H9 (cell line): ENCODE results near the gene ASIC4. TPM values are rescaled to one million over a fixed set of nuclear protein-coding genes. Genes with fewer than 3 reads are reported as not detected.

ENCODE experiments used
- DNase-seq: peaks from one replicate; pipeline ENCODE4 v3.0.0-alpha.2; 2017
- H2AFZ ChIP-seq: one replicate; pipeline ENCODE4 v1.6.1; 2013; ENCODE audit warnings: mild to moderate bottlenecking, low read length, control low read depth, moderate library complexity
- H2AK5ac ChIP-seq: 2 replicates; pipeline ENCODE4 v1.6.1; 2013; ENCODE audit warnings: low read length, control low read depth, mixed read lengths; ENCODE audit not compliant: insufficient read length
- H2BK120ac ChIP-seq: one replicate; pipeline ENCODE4 v1.6.1; 2013; ENCODE audit warnings: low read depth, mild to moderate bottlenecking, low read length, control low read depth, inconsistent platforms; ENCODE audit not compliant: poor library complexity, severe bottlenecking
- H2BK12ac ChIP-seq: 2 replicates; pipeline ENCODE4 v1.6.1; 2013; ENCODE audit warnings: low read length, control low read depth, mixed read lengths, low read depth; ENCODE audit not compliant: insufficient read length
- H2BK15ac ChIP-seq: 2 replicates; pipeline ENCODE4 v1.6.1; 2013; ENCODE audit warnings: low read depth, low read length, control low read depth
- H2BK20ac ChIP-seq: one replicate; pipeline ENCODE4 v1.6.1; 2013; ENCODE audit warnings: low read depth, mild to moderate bottlenecking, low read length, control low read depth, inconsistent platforms; ENCODE audit not compliant: poor library complexity, severe bottlenecking
- H2BK5ac ChIP-seq: 2 replicates; pipeline ENCODE4 v1.6.1; 2013; ENCODE audit warnings: low read length, control low read depth, mixed read lengths; ENCODE audit not compliant: insufficient read length
- H3K14ac ChIP-seq: 2 replicates; pipeline ENCODE4 v1.6.1; 2013; ENCODE audit warnings: low read length, control low read depth; ENCODE audit not compliant: insufficient read depth
- H3K18ac ChIP-seq: 2 replicates; pipeline ENCODE4 v1.6.1; 2013; ENCODE audit warnings: low read depth, mild to moderate bottlenecking, mixed read lengths, low read length, control low read depth; ENCODE audit not compliant: insufficient read length
- H3K23ac ChIP-seq: 2 replicates; pipeline ENCODE4 v1.6.1; 2013; ENCODE audit warnings: low read length, control low read depth, mixed read lengths, low read depth; ENCODE audit not compliant: insufficient read length
- H3K23me2 ChIP-seq: 2 replicates; pipeline ENCODE4 v1.6.1; 2013; ENCODE audit warnings: low read depth, mild to moderate bottlenecking, mixed read lengths, low read length, control low read depth; ENCODE audit not compliant: insufficient read length, poor library complexity, severe bottlenecking
- H3K27ac ChIP-seq: 2 replicates; pipeline ENCODE4 v1.5.1; 2013; ENCODE audit warnings: low read length, control low read depth, mixed read lengths, low read depth; ENCODE audit not compliant: insufficient read length
- H3K27me3 ChIP-seq: 2 replicates; pipeline ENCODE4 v1.6.1; 2013; ENCODE audit warnings: low read length, control low read depth, inconsistent platforms; ENCODE audit not compliant: insufficient read depth
- H3K4ac ChIP-seq: 2 replicates; pipeline ENCODE4 v1.6.1; 2013; ENCODE audit warnings: low read depth, mild to moderate bottlenecking, control low read depth, inconsistent platforms, low read length, moderate library complexity
- H3K4me1 ChIP-seq: 2 replicates; pipeline ENCODE4 v1.6.1; 2013; ENCODE audit warnings: low read length, control low read depth, inconsistent platforms; ENCODE audit not compliant: insufficient read depth
- H3K4me2 ChIP-seq: 2 replicates; pipeline ENCODE4 v1.6.1; 2013; ENCODE audit warnings: low read length, control low read depth, mixed read lengths; ENCODE audit not compliant: insufficient read length, insufficient read depth
- H3K56ac ChIP-seq: 2 replicates; pipeline ENCODE4 v1.6.1; 2013; ENCODE audit warnings: low read depth, mild to moderate bottlenecking, mixed read lengths, low read length, control low read depth; ENCODE audit not compliant: insufficient read length
- H3K79me1 ChIP-seq: 2 replicates; pipeline ENCODE4 v1.6.1; 2013; ENCODE audit warnings: low read depth, mild to moderate bottlenecking, moderate library complexity, low read length, control low read depth, inconsistent platforms; ENCODE audit not compliant: insufficient read depth, poor library complexity, severe bottlenecking
- H3K79me2 ChIP-seq: 2 replicates; pipeline ENCODE4 v1.6.1; 2013; ENCODE audit warnings: low read length, control low read depth, inconsistent platforms; ENCODE audit not compliant: insufficient read depth
- H3K9ac ChIP-seq: 2 replicates; pipeline ENCODE4 v1.6.1; 2013; ENCODE audit warnings: low read length, control low read depth, mixed read lengths; ENCODE audit not compliant: insufficient read length; ENCODE audit errors: extremely low read depth
- H3K9me3 ChIP-seq: one replicate; pipeline ENCODE4 v1.6.1; 2013; ENCODE audit warnings: low read depth, low read length, inconsistent platforms; ENCODE audit not compliant: control insufficient read depth
- H3T11ph ChIP-seq: one replicate; pipeline ENCODE4 v1.6.1; 2013; ENCODE audit warnings: mild to moderate bottlenecking, low read length, control low read depth, inconsistent platforms
- H4K20me1 ChIP-seq: one replicate; pipeline ENCODE4 v1.6.1; 2013; ENCODE audit not compliant: control insufficient read depth, insufficient read length, insufficient read depth
- H4K5ac ChIP-seq: 2 replicates; pipeline ENCODE4 v1.6.1; 2013; ENCODE audit warnings: low read depth, mild to moderate bottlenecking, mixed read lengths, low read length, control low read depth; ENCODE audit not compliant: insufficient read length
- H4K8ac ChIP-seq: replicated peaks from 2 replicates; pipeline ENCODE4 v1.6.1; 2013; ENCODE audit warnings: low read length, control low read depth, mixed read lengths, low read depth; ENCODE audit not compliant: insufficient read length
- H4K91ac ChIP-seq: 2 replicates; pipeline ENCODE4 v1.6.1; 2013; ENCODE audit warnings: low read depth, mild to moderate bottlenecking, moderate library complexity, mixed read lengths, low read length, control low read depth; ENCODE audit not compliant: insufficient read length
- H3K27ac Mint-ChIP-seq, 3 experiments: 2 replicates in 2 of 3; 3 replicates in 1 of 3; pipeline ENCODE4 v1.8.0; 2020 to 2021; ENCODE audit warnings: mixed read lengths in 3 of 3, mild to moderate bottlenecking in 1 of 3, moderate library complexity in 1 of 3
- H3K27me3 Mint-ChIP-seq: 2 replicates; pipeline ENCODE4 v1.8.0; 2021; ENCODE audit warnings: low read depth, mild to moderate bottlenecking, moderate library complexity, mixed read lengths
- H3K36me3 Mint-ChIP-seq, 3 experiments: 2 replicates in 2 of 3; 3 replicates in 1 of 3; pipeline ENCODE4 v1.8.0; 2020 to 2021; ENCODE audit warnings: low read depth in 3 of 3, mixed read lengths in 3 of 3; ENCODE audit not compliant: insufficient read depth in 1 of 3
- H3K4me1 Mint-ChIP-seq, 2 experiments: 2 replicates each; pipeline ENCODE4 v1.8.0; 2020; ENCODE audit warnings: mixed read lengths in 2 of 2
- H3K4me3 Mint-ChIP-seq, 2 experiments: 2 replicates in 1 of 2; 3 replicates in 1 of 2; pipeline ENCODE4 v1.8.0; 2020 to 2021; ENCODE audit warnings: mild to moderate bottlenecking in 2 of 2, mixed read lengths in 2 of 2, moderate library complexity in 1 of 2
- H3K9me3 Mint-ChIP-seq, 2 experiments: 2 replicates in 1 of 2; 3 replicates in 1 of 2; pipeline ENCODE4 v1.8.0; 2020; ENCODE audit warnings: mild to moderate bottlenecking in 2 of 2, mixed read lengths in 2 of 2, moderate library complexity in 1 of 2
- WGBS: extraction: QIAGEN DNeasy Blood & Tissue Kit; methylation state at CpG from one replicate; pipeline ENCODE4 v1.1.7; 2013; ENCODE audit warnings: missing lambda C conversion rate, low lambda C conversion rate, mixed read lengths; ENCODE audit not compliant: insufficient read length; ENCODE audit errors: extremely low coverage; 5-methylcytosine and 5-hydroxymethylcytosine counted together
- total RNA-seq: library from RNA; stranded (reverse); gene quantifications from 2 replicates; pipeline ENCODE4 v1.2.1, GENCODE V29; 2021
- TF ChIP-seq, protein P1 (sequence below): fragments of 200-600 bp; sonication (generic); conservative IDR thresholded peaks from 3 replicates; pipeline ENCODE4 v1.8.0; 2021; ENCODE audit warnings: antibody characterized with exemption, mild to moderate bottlenecking

The ASIC4 gene
- total RNA-seq, 1 experiment from 2014 or later = 0.37 TPM

DNA sequence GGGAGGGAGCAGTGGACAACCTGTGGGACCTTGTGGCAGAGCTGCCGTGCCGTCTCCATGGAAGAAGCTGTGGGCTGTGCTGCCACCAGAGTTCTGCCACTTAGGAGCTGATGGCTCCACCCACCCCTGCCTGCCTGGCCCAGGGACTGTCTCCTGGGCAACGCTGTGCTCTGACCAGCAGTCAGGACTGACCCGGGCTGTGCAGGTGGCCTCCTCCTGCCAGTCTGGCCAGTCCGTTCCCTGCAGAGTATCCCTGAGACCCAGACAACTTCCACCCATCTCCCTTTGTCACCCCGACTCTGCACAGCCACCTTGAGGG lies 12.8 kb downstream of the ASIC4 start:
- DNase-seq = no peak
- H2BK20ac ChIP-seq = no peak overlapping the region
- peaks cover 67% of the 10 kb centered on the region for H3K27me3 Mint-ChIP-seq
- peaks cover 42 to 52% of the 10 kb centered on the region in 2 experiments for H3K4me1 Mint-ChIP-seq
- no peak overlapping the region for H3K4me2 ChIP-seq
- TF ChIP-seq, protein P1, sequence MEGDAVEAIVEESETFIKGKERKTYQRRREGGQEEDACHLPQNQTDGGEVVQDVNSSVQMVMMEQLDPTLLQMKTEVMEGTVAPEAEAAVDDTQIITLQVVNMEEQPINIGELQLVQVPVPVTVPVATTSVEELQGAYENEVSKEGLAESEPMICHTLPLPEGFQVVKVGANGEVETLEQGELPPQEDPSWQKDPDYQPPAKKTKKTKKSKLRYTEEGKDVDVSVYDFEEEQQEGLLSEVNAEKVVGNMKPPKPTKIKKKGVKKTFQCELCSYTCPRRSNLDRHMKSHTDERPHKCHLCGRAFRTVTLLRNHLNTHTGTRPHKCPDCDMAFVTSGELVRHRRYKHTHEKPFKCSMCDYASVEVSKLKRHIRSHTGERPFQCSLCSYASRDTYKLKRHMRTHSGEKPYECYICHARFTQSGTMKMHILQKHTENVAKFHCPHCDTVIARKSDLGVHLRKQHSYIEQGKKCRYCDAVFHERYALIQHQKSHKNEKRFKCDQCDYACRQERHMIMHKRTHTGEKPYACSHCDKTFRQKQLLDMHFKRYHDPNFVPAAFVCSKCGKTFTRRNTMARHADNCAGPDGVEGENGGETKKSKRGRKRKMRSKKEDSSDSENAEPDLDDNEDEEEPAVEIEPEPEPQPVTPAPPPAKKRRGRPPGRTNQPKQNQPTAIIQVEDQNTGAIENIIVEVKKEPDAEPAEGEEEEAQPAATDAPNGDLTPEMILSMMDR = no peak
- no peaks in the 10 kb centered on the region for H3K36me3 Mint-ChIP-seq
- H4K8ac ChIP-seq = no peak overlapping the region
- H2AK5ac ChIP-seq = no peak overlapping the region
- no peak overlapping the region for H3K4ac ChIP-seq
- no peaks in the 10 kb centered on the region for H3K79me2 ChIP-seq
- no peak overlapping the region for H3K18ac ChIP-seq
- H2BK15ac ChIP-seq = no peak overlapping the region
- no peak overlapping the region for H3K14ac ChIP-seq
- no peaks in the 10 kb centered on the region for H3K79me1 ChIP-seq
- no peak overlapping the region for H3K23ac ChIP-seq
- no peak overlapping the region for H2BK120ac ChIP-seq
- no peak overlapping the region for H3K56ac ChIP-seq
- H2BK5ac ChIP-seq = no peak overlapping the region
- no peak overlapping the region for H2AFZ ChIP-seq
- H3K9ac ChIP-seq = no peak overlapping the region
- no peak overlapping the region for H4K91ac ChIP-seq
- H3K4me1 ChIP-seq = peaks cover 3% of the 10 kb centered on the region; the same call in 1 of the 2 replicates
- H3K9me3 ChIP-seq = no peaks in the 10 kb centered on the region
- H3K4me3 Mint-ChIP-seq = no peak overlapping the region
- H3K27ac ChIP-seq = no peak overlapping the region
- H4K20me1 ChIP-seq = no peaks in the 10 kb centered on the region
- no peak overlapping the region for H3K27ac Mint-ChIP-seq
- no peak overlapping the region for H3T11ph ChIP-seq
- no peaks in the 10 kb centered on the region; a peak in 1 of 5 replicates for H3K9me3 Mint-ChIP-seq
- no peak overlapping the region for H2BK12ac ChIP-seq
- peaks cover 7% of the 10 kb centered on the region for H3K23me2 ChIP-seq
- no CpG with 5 or more reads among the region's 6 CpGs for WGBS
- H3K27me3 ChIP-seq = no peaks in the 10 kb centered on the region; the same call in 1 of the 2 replicates
- H4K5ac ChIP-seq = no peak overlapping the region
